ENCODE data around the gene HPS1.

The HPS1 gene

GRCh38 chr10:98465866-98466265 lies 19.1 kb upstream of the HPS1 start:
- DNase-seq (ENCODE audit: extremely low read depth in 1 of 2, low read depth in 1 of 2), result no peak

- no peak for DNase-seq (ENCODE audit: extremely low read depth in 1 of 2, low read depth in 1 of 2)
These were observed 17.4 kb upstream of the HPS1 start for GRCh38 chr10:98463976-98464754.

- DNase-seq (ENCODE audit: extremely low read depth in 1 of 2, low read depth in 1 of 2), result no peak
These were observed 16.3 kb upstream of the HPS1 start for GRCh38 chr10:98463016-98463415.

GRCh38 chr10:98461500-98461842 lies 14.7 kb upstream of the HPS1 start:
- DNase-seq (ENCODE audit: extremely low read depth in 1 of 2, low read depth in 1 of 2), result no peak

GRCh38 chr10:98460837-98461499 lies 14.2 kb upstream of the HPS1 start:
- DNase-seq (ENCODE audit: extremely low read depth in 1 of 2, low read depth in 1 of 2), result no peak

- no peak for DNase-seq (ENCODE audit: extremely low read depth in 1 of 2, low read depth in 1 of 2)
These were observed 12.4 kb upstream of the HPS1 start for GRCh38 chr10:98458809-98459784.

- DNase-seq (ENCODE audit: extremely low read depth in 1 of 2, low read depth in 1 of 2), result no peak
These were observed 11.0 kb upstream of the HPS1 start for GRCh38 chr10:98457721-98458120.

- no peak for DNase-seq (ENCODE audit: extremely low read depth in 1 of 2, low read depth in 1 of 2)
These were observed 10.1 kb upstream of the HPS1 start for GRCh38 chr10:98456686-98457482.

GRCh38 chr10:98456043-98456570 lies 9.4 kb upstream of the HPS1 start:
- DNase-seq (ENCODE audit: extremely low read depth in 1 of 2, low read depth in 1 of 2), result no peak

- DNase-seq (ENCODE audit: extremely low read depth in 1 of 2, low read depth in 1 of 2), result no peak
These were observed 7.0 kb upstream of the HPS1 start for GRCh38 chr10:98453729-98454128.

- no peak for DNase-seq (ENCODE audit: extremely low read depth in 1 of 2, low read depth in 1 of 2)
These were observed 3.9 kb upstream of the HPS1 start for GRCh38 chr10:98450618-98451017.

- DNase-seq (ENCODE audit: extremely low read depth in 1 of 2, low read depth in 1 of 2), result no peak
These were observed 2.6 kb upstream of the HPS1 start for GRCh38 chr10:98449287-98449686.

- DNase-seq (ENCODE audit: extremely low read depth in 1 of 2, low read depth in 1 of 2), result peak in 1 of 2 donors; percentile 13
These were observed 529 bp downstream of the HPS1 start for GRCh38 chr10:98446151-98446660.

GRCh38 chr10:98445200-98445812 lies 1.4 kb downstream of the HPS1 start:
- no peak for DNase-seq (ENCODE audit: extremely low read depth in 1 of 2, low read depth in 1 of 2)

GRCh38 chr10:98444314-98445006 lies 2.3 kb downstream of the HPS1 start:
- no peak for DNase-seq (ENCODE audit: extremely low read depth in 1 of 2, low read depth in 1 of 2)

- no peak for DNase-seq (ENCODE audit: extremely low read depth in 1 of 2, low read depth in 1 of 2)
These were observed 8.0 kb downstream of the HPS1 start for GRCh38 chr10:98438715-98439114.

GRCh38 chr10:98436704-98437103 lies 10.0 kb downstream of the HPS1 start:
- no peak for DNase-seq (ENCODE audit: extremely low read depth in 1 of 2, low read depth in 1 of 2)

- no peak for DNase-seq (ENCODE audit: extremely low read depth in 1 of 2, low read depth in 1 of 2)
These were observed 11.6 kb downstream of the HPS1 start for GRCh38 chr10:98435178-98435577.

All from stimulated activated CD8-positive, alpha-beta memory T cell treated with anti-CD3 and anti-CD28 coated beads, Interleukin-7, amount 100 ng/mL, for 48 hours (primary cell).